HK-2 (cell line): ENCODE results near the gene FLCN.

ENCODE experiments used
- DNase-seq: peaks from one replicate; pipeline ENCODE4 v3.0.0-alpha.2; 2018; ENCODE audit not compliant: unreplicated experiment

Gene FLCN

DNA sequence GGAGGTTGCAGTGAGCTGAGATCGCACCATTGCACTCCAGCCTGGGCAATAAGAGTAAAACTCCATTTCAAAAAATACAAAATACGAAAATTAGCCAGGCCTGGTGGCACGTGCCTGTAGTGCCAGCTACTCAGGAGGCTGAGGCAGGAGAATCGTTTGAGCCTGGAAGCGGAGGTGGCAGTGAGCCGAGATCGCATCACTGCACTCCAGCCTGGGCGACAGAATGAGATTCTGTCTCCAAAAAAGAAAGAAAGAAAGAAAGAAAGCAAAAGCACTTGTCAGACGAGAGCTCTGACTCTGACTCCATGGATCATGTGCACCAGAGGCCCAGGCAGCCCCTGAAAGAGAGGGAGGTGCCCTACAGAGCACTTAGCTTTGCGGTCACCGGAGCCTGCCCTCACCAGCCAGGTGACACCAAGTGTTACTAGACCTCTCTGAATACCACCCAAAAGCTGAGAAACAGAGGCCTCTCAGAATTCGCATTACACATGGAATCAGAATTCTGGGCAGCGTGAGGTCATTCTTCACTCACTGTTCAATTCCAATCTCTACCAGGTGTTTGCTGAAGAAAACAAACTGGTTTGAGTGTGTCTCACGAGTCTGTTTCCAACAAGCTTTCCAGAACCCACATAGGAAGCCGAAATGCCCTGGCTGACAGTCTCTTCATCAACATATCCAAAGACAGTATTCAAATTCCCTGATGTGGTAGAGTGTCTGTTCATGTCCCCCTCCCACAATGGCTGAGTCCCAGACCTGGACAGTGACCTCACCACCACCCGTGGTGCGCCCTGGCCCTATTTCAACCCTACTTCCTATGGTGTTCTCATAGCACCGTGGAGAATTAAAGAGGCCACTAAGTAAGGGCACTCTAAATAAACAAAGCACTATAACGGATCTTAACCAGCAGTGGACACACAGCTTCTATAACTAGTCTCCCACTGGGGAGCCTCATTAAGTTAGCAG lies 1.5 kb downstream of the FLCN start:
- peak; percentile 54 for DNase-seq

DNA sequence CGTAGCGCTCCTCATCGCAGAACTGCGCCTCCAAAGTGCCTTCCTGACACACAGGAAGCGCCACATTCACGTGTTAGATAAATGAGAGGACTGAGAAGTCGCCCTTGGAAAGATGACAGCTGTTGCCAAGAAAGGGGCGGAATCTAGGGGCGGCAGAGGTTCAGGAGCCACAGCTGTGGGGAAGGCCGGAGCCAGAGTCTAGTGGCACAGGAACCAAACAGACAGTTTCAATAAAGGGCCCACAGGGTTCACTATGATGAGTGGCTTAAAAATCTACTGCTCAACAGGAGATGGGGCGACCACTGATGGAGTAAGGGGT lies 4.7 kb downstream of the FLCN start:
- DNase-seq = no peak

- DNase-seq = no peak
Measured at GRCh38 chr17:17231621-17232302, 5.2 kb downstream of the FLCN start.

- no peak for DNase-seq
Measured at GRCh38 chr17:17229416-17230384, 7.3 kb downstream of the FLCN start.

DNA sequence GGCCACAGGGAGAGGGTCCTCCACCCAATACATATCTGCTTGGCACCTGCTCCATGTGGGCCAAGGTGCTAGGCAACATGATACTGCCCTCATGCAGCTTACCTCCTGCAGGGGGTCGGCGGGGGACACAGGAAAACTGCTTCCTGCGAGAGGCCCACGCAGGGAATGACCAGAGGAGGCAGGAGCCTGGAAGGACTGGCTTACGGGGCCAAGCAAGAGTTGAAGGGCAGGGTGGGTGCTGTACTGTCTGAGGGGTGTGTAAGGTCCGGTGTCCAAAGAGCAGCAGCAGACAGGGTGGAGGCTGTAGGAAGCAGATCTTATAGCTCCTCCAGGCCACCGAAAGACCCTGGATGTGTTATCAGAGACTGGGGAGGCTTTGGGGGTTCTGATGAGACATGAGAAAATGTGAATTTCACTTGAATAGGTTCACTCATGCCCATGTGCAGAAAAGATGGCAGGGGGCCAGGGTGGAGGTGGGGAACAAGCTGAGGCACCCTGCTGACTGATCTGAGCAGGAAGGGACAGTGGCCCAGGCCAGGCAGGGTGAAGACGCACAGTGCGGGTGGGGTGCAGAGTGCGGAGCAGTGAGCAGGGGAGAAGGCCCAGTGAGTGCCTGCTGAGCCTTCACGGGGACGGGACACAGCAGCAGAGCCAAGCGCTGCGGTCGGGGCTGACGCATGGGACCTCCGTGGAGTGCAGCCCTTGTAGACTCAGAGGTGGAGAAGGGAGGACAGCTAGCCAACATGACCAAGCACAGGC lies 8.3 kb downstream of the FLCN start:
- DNase-seq = no peak

- no peak for DNase-seq
Measured at GRCh38 chr17:17227608-17228520, 9.1 kb downstream of the FLCN start.

DNA sequence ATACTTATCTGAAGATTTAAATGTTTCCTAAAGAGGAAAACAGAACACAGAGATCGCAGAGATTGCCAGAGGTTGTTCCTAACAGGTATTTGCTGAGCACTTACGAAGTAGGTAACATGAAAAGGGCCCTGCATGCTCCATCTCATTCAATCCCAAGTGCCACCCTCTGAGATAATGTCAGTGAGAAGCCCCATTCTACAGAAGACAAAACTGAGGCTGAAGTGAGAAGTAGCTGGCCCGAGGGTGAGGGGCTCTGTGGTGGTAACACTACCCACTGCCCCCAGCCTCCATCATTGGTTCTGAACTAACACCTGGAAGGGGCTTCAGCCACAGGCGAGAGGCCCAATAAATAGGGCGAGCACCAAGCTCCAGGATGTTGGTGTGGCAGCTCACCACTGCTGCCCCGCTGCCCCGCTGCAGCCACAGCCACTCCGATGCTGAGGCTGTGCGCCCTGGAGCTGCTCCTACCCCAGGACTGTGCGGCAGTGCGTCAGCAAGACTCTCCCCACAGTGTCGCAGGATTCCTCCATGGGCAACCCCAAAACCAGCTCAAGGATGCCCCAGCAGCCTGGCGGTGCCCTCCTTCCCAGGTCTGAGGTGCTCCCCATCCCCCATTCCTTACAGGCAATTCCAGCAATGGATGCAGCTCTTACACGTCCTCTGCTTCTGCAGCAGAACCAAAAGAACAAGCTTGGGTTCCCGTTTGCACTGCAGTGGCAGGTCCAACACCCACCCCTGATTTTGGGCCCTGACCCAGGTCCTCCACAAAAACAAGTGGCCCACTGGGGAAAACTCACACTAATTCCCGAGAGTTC lies 10.3 kb downstream of the FLCN start:
- DNase-seq = no peak

DNA sequence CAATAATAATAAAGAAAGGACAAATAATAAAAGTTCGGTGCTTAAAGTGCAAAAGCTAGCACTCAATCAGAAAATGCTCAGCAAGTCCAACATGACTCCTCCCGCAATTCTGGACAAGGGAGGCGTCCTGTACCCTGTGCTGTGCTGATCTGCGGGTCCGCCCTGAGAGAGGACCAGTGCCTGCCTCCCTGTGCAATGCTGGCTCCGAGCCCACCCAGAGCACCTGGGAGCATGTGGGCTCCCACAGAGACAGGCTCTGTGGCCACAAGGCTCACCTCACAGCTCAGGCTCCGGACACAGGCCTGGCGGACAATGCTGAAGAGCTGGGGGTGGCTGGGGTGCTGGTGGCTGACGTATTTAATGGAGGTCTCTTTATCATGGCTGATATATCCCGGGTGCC lies 11.1 kb downstream of the FLCN start:
- no peak for DNase-seq

DNA sequence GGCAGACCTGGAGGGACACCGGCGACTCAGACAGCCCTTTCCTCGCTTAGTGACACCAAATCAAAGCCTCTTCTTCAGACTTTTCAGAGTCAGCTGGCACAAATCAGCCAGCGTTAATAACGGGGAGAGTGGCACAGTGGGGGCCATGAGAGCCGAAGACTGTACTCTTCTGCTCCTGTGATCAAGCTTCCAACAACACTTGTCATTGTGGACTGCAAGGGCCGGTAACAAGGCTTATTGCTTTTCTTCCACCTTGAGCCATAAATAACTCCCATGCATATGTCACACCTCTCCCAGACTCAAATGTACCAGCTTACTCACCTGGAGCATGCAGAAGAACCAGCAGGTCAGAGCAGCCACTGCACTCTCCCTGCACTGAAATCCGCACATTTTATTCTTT lies 12.8 kb downstream of the FLCN start:
- no peak for DNase-seq

DNA sequence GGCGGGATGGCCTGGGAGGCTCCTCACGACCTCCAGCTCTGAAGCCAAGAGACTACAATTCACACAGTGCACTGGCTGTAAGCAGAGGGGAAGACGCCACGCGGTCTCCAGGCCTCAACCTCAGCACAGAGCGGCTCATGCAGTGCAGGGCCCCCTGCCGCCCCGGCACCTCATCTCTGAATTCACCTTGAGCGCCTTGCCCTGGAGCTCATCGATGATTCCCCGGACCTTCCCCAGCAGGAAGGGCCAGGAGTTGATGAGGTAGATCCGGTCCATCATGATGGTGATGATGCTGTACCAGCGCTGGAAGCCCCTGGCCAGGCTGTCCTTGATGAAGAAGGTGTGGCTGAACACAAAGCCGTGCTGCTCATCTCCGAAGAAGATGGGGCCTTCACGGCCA lies 13.2 kb downstream of the FLCN start:
- DNase-seq = no peak

DNA sequence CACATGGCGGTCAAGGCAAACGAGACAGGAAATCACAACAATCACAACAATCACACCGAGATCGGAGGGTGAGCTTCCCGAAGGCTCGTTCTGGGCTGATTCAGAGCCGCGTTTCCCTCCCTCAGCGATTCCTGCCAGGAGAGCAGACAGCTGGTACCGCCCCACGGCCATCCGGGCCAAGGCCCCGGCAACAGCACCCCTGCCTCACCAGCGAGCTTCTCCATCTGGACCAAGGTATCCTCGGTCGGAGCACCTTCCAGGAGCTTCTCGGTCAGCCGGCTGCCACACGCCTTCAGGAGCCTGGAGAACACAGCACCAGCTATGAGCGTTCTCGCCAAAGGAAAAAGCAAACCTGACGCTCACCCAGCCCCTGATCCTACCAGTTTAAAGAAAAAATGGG lies 15.6 kb downstream of the FLCN start:
- DNase-seq = no peak

DNA sequence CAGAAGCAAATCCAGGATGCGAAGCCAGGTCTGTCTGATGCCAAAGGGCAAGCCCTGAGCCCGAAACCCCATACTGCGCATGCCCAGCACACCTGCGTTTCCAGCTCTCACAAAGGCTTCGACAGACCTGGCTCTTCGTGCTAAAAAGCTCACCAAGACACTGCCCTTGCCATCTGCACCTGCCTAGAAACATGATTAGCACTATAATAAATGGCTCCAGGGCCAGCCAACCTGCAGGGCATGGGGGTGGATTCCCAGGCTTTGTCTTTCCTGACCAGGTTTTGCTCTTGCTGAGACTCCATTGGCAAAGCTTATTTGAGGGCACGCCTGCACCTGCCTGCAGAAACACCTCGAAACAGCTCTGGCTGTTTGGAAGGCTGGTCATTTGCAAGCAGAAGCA lies 16.4 kb downstream of the FLCN start:
- DNase-seq = no peak

DNA sequence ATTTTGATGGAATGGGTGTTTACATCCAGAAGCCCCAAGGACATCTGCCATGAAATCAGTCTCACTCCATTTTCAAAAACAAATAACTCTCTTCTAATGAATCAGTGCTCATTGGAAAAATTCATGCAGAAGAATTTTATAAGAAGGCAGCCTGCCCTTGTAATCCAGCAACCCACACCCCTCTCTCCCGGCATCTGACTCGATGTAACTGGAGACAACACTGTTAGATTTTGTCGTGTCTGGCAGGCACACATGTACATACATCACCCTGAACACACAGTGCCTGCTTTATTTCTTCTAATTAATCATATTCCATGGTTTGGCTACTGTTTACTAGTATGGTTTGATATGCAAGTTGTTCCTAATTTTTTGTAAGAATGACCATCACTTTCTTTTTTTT lies 19.0 kb downstream of the FLCN start:
- DNase-seq = no peak

DNA sequence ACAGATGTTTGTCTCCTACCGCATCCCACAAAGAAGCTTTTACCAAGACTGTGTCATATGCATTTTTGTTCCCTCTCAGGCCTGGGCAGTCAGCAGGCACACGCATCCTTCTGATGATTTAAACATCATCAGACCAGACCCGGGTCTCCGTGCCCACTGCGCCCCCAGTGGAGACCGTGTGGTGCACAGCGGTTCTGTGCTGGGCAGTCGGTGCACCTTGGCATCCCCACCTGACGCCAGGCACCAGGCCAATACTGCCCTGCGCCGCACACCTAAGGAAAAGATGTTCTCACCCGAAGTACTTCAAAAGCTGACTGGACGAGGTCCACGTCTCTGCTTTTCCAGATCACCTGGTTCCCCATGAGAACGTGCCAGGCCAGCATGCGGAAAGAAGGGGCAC lies 20.2 kb downstream of the FLCN start:
- DNase-seq = no peak

DNA sequence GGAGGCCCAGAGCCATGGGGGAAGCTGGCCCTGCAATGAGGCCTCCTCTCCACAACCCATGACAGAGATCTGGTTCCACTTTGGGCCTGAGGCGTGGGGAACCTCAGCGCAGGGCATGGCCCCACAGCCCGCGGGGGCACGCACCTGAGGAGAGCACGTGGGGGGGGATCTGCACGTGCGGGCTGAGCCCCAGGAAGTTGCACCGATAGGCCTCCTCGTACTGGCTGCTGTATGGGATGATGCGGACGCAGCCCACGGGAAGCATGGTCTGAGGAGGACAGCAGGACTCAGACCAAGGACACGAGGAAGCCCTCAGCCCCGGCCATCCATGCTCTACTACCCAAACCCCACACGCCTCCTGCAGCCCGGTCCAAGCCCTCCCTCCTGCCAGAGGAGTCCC lies 20.7 kb downstream of the FLCN start:
- no peak for DNase-seq

DNA sequence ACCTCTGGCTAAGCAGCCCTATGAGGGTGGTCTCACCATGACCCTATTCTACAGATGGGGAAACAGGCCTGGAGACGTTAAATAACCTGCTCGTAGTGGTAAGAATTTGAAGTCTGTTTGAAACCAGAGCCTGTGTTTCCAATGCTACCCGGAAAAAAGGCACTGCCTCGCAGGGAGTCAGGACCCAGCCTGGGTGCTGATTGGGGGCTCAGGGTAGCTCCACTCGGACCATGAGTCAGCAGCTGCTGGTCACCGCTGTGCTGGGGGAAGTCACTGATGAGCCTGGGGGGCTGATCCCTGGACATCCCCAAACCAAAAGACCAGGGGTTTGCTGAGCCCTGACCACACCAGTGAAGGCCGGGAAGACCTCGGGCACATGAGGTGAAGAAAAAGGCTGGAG lies 21.4 kb downstream of the FLCN start:
- no peak for DNase-seq

GRCh38 chr17:17214646-17215436 lies 22.1 kb downstream of the FLCN start:
- DNase-seq = no peak

- DNase-seq = no peak
Measured at GRCh38 chr17:17213775-17214174, 23.2 kb downstream of the FLCN start.

- DNase-seq = no peak
Measured at GRCh38 chr17:17207998-17208397, 29.0 kb downstream of the FLCN start.
